Endothelial cell of umbilical vein (primary cell): ENCODE results near the gene SEPTIN3. TPM values are rescaled to one million over a fixed set of nuclear protein-coding genes. Genes with fewer than 3 reads are reported as not detected.

Experiments
- BruUV-seq: library from RNA; stranded (reverse); fragments of 400-500 nt; replicated peaks from 2 replicates; lab custom pipeline; 2021; lab: Mats Ljungman, UMichigan
- CTCF ChIA-PET: fragments of 300-600, 350-600 bp; sonication (Branson Sonifier 250); formaldehyde crosslinking; loops from one replicate; lab custom pipeline; 2021; ENCODE audit warnings: antibody characterized with exemption, inconsistent platforms; lab: Charles Lee
- POLR2A ChIA-PET: fragments of 300-600, 350-600 bp; sonication (Branson Sonifier 250); formaldehyde crosslinking; loops from one replicate; lab custom pipeline; 2021; ENCODE audit warnings: antibody characterized with exemption, inconsistent platforms; lab: Charles Lee
- DNase-seq: peaks from one replicate; pipeline ENCODE4 v3.0.0-alpha.2; 2011; ENCODE audit warnings: low read depth, low spot score
- FAIRE-seq: peaks from 2 replicates; lab custom pipeline; 2011; peaks lifted over from hg19 to GRCh38; lab: Jason Lieb, UNC
- H2AFZ ChIP-seq: 2 replicates; pipeline ENCODE4 v1.6.0; 2012; ENCODE audit warnings: low read depth, low read length, control low read depth, inconsistent platforms
- H3K27ac ChIP-seq: 2 replicates; pipeline ENCODE4 v1.5.1; 2011; ENCODE audit warnings: low read depth, mild to moderate bottlenecking, control low read depth, low read length, moderate library complexity; ENCODE audit not compliant: insufficient read depth
- H3K27me3 ChIP-seq, 2 experiments: 2 replicates each; pipeline versions ENCODE4 v1.6.0 to v1.6.1; 2011; ENCODE audit warnings: low read length in 2 of 2, mixed read lengths in 1 of 2; ENCODE audit not compliant: control insufficient read depth in 2 of 2, insufficient read depth in 2 of 2
- H3K36me3 ChIP-seq, 2 experiments: 2 replicates in 1 of 2; 3 replicates in 1 of 2; pipeline ENCODE4 v1.5.1; 2011; ENCODE audit warnings: low read length in 2 of 2, mild to moderate bottlenecking in 1 of 2, moderate library complexity in 1 of 2; ENCODE audit not compliant: control insufficient read depth in 2 of 2, insufficient read depth in 2 of 2; ENCODE audit errors: extremely low read depth in 1 of 2
- H3K4me1 ChIP-seq: 3 replicates; pipeline ENCODE4 v1.5.1; 2011; ENCODE audit warnings: mild to moderate bottlenecking, low read length; ENCODE audit not compliant: control insufficient read depth, insufficient read depth; ENCODE audit errors: extremely low read depth
- H3K4me2 ChIP-seq: 2 replicates; pipeline ENCODE4 v1.6.1; 2011; ENCODE audit warnings: low read length, control low read depth, mixed read lengths; ENCODE audit not compliant: insufficient read depth
- H3K4me3 ChIP-seq, 3 experiments: fragments of 200-600 bp in 1 of 3; sonication (generic), shearing (Covaris generic) in 1 of 3; replicated peaks in 1 of 3; 2 replicates each; pipeline ENCODE4 v1.5.1; 2011 to 2016; ENCODE audit warnings: control low read depth in 3 of 3, low read length in 3 of 3, mild to moderate bottlenecking in 2 of 3, inconsistent platforms in 1 of 3, low read depth in 1 of 3, moderate library complexity in 1 of 3; ENCODE audit not compliant: insufficient read depth in 1 of 3
- H3K79me2 ChIP-seq: 2 replicates; pipeline ENCODE4 v1.6.0; 2012; ENCODE audit warnings: low read length, inconsistent platforms; ENCODE audit not compliant: control insufficient read depth, insufficient read depth
- H3K9ac ChIP-seq: replicated peaks from 2 replicates; pipeline ENCODE3; 2011; ENCODE audit warnings: low read length, control low read depth; ENCODE audit not compliant: insufficient read depth; ENCODE audit errors: extremely low read depth
- H3K9me1 ChIP-seq: replicated peaks from 3 replicates; pipeline ENCODE4 v1.6.0; 2011; ENCODE audit warnings: mild to moderate bottlenecking, low read length; ENCODE audit not compliant: control insufficient read depth, insufficient read depth; ENCODE audit errors: extremely low read depth
- H3K9me3 ChIP-seq: replicated peaks from 2 replicates; pipeline ENCODE4 v1.5.1; 2012; ENCODE audit warnings: low read length, inconsistent platforms; ENCODE audit not compliant: control insufficient read depth, insufficient read depth
- H4K20me1 ChIP-seq: replicated peaks from 2 replicates; pipeline ENCODE3; 2011; ENCODE audit warnings: mild to moderate bottlenecking, low read length; ENCODE audit not compliant: control insufficient read depth, insufficient read depth; ENCODE audit errors: extremely low read depth
- EZH2 ChIP-seq: IDR thresholded peaks from 2 replicates; pipeline ENCODE4 v1.6.1; 2012; ENCODE audit warnings: borderline replicate concordance, low read depth, mild to moderate bottlenecking, moderate library complexity, low read length, inconsistent platforms; ENCODE audit not compliant: severe bottlenecking
- FOS ChIP-seq: IDR thresholded peaks from 2 replicates; pipeline ENCODE4 v1.6.1; 2011; ENCODE audit warnings: mild to moderate bottlenecking, low read length, moderate library complexity, borderline replicate concordance; ENCODE audit not compliant: insufficient read depth
- GATA2 ChIP-seq: IDR thresholded peaks from 2 replicates; pipeline ENCODE4 v1.7.0; 2011; ENCODE audit warnings: low read depth, mild to moderate bottlenecking, moderate library complexity, mixed read lengths, low read length; ENCODE audit not compliant: insufficient read length, insufficient read depth
- JUN ChIP-seq: IDR thresholded peaks from 2 replicates; pipeline ENCODE4 v1.6.1; 2011; ENCODE audit warnings: borderline replicate concordance, low read depth; ENCODE audit not compliant: insufficient read length, insufficient read depth
- MYC ChIP-seq: IDR thresholded peaks from one replicate; pipeline ENCODE4 v1.6.1; 2011; ENCODE audit warnings: mild to moderate bottlenecking, low read depth, low read length
- POLR2AphosphoS5 ChIP-seq: IDR thresholded peaks from 2 replicates; pipeline ENCODE4 v1.6.1; 2012; ENCODE audit warnings: low read depth, mild to moderate bottlenecking, control low read depth, low read length, moderate library complexity; ENCODE audit not compliant: insufficient read depth
- dilution Hi-C: fragments of 300-500 bp; cut with MboI; formaldehyde crosslinking; loops from one replicate; pipeline ENCODE4 v1.15.0; 2019; ENCODE audit warnings: low sequenced_read_pairs; ENCODE audit not compliant: extremely low pct_ligation_motif_present
- intact Hi-C: fragments of 100-400 bp; cut with micrococcal nuclease; formaldehyde crosslinking; loops from one replicate; pipeline ENCODE4 v1.10.0; 2022
- polyA plus RNA-seq, 4 experiments: library from polyadenylated mRNA; depleted of rRNA in 3 of 4; stranded (reverse) in 3 of 4; unstranded in 1 of 4; fragments of >200 nt; gene quantifications; 2 replicates each; pipeline versions ENCODE4 v1.2.1 to v1.2.3, GENCODE V29; 2011 to 2012; ENCODE audit warnings: missing spikeins in 1 of 4
- total RNA-seq: library from RNA; stranded (reverse); gene quantifications from 2 replicates; pipeline ENCODE4 v1.2.3, GENCODE V29; 2021
- TF ChIP-seq, protein P1 (sequence below), 2 donors: IDR thresholded peaks; 1 replicate in 1 of 2; 2 replicates in 1 of 2; pipeline ENCODE4 v1.5.1; 2011; ENCODE audit warnings: low read length in 2 of 2, mild to moderate bottlenecking in 2 of 2, moderate library complexity in 2 of 2, control low read depth in 1 of 2, inconsistent platforms in 1 of 2, low read depth in 1 of 2; ENCODE audit not compliant: insufficient read depth in 1 of 2; ENCODE audit errors: extremely low read depth in 1 of 2
- TF ChIP-seq, protein P2 (sequence below): IDR thresholded peaks from 2 replicates; pipeline ENCODE4 v1.6.1; 2011; ENCODE audit not compliant: insufficient read depth, insufficient read length

SEPTIN3 gene
- total and polyA plus RNA-seq, 2 donors (not counting 3 experiments of a cell fraction or from before 2014, with no cell fraction given) = 0.08 to 0.18 TPM

DNA sequence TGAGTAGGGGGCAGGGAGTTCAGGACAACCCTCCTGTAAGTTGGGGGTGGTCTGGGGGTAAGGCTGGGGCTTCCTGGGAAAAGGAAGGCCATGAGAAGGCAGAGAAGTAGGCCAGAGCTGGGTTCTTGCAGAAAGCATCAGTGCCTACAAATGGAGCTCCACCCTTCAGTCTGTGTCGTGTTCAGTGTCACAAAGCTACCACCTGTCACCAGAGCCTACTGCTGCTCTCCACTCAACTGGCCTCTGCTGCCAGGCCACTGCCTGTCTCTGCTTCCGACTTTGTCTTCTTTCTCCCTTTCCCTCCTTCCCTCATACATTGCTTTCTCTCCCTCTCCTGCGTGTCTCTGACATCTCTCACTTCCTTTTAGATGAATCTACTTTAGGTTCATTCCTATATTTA, 26.0 kb downstream of the SEPTIN3 start:
- intact Hi-C loops (no loop called here), dilution Hi-C loops (no loop called here)
- no peak for DNase-seq
- Histone ChIP-seq H3K4me3 (no peak overlapping the region), H4K20me1 (no peaks in the 10 kb centered on the region), H3K9me3 (no peaks in the 10 kb centered on the region), H3K4me1 (no peaks in the 10 kb centered on the region), H3K79me2 (no peaks in the 10 kb centered on the region), H3K27me3 (peaks cover 0 to 12% of the 10 kb centered on the region in 2 experiments), H2AFZ (no peak overlapping the region), H3K36me3 (no peaks in the 10 kb centered on the region), H3K27ac (no peak overlapping the region), H3K4me2 (no peak overlapping the region), H3K9me1 (no peaks in the 10 kb centered on the region), H3K9ac (no peak overlapping the region)
- ChIA-PET CTCF (no interaction called here), POLR2A (no interaction called here)
- no TSS peak for BruUV-seq
- TF ChIP-seq, protein P1, sequence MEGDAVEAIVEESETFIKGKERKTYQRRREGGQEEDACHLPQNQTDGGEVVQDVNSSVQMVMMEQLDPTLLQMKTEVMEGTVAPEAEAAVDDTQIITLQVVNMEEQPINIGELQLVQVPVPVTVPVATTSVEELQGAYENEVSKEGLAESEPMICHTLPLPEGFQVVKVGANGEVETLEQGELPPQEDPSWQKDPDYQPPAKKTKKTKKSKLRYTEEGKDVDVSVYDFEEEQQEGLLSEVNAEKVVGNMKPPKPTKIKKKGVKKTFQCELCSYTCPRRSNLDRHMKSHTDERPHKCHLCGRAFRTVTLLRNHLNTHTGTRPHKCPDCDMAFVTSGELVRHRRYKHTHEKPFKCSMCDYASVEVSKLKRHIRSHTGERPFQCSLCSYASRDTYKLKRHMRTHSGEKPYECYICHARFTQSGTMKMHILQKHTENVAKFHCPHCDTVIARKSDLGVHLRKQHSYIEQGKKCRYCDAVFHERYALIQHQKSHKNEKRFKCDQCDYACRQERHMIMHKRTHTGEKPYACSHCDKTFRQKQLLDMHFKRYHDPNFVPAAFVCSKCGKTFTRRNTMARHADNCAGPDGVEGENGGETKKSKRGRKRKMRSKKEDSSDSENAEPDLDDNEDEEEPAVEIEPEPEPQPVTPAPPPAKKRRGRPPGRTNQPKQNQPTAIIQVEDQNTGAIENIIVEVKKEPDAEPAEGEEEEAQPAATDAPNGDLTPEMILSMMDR (IDR thresholded peaks at IDR 0.05; ENCODE audit: extremely low read depth in 1 of 2, insufficient read depth in 1 of 2, low read depth in 1 of 2, low read length in 2 of 2) = no peak
- TF ChIP-seq GATA2 (no peak), MYC (no peak), EZH2 (no peak), POLR2AphosphoS5 (no peak), FOS (no peak), JUN (no peak)
- TF ChIP-seq, protein P2, sequence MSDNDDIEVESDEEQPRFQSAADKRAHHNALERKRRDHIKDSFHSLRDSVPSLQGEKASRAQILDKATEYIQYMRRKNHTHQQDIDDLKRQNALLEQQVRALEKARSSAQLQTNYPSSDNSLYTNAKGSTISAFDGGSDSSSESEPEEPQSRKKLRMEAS = no peak
- FAIRE-seq = no peak
